ENCODE measurements around the gene SP2. TPM values are rescaled to one million over a fixed set of nuclear protein-coding genes. Genes with fewer than 3 reads are reported as not detected.

The SP2 gene
- total and polyA plus RNA-seq, 2 of the 13 experiments (the other 11 are each of a cell fraction or from before 2014, with no cell fraction given): 1.4 to 4.8 TPM

- TF ChIP-seq ZNF589 (CRISPR knock-in tag; conservative IDR thresholded peaks at IDR 0.05): peak; percentile 71; the same call in 1 of the 2 replicates
- peak; percentile 45; the same call in 1 of the 2 replicates for TF ChIP-seq ZSCAN29 (CRISPR knock-in tag; conservative IDR thresholded peaks at IDR 0.05)
- no peak for TF ChIP-seq CBFB (CRISPR knock-in tag; IDR thresholded peaks at IDR 0.05)
- no peak for TF ChIP-seq TCF12 (IDR thresholded peaks at IDR 0.05)
- 0 out of 2 replicates have a peak, but pooled peaks have one; percentile 34 for TF ChIP-seq TCF12 (CRISPR knock-in tag; IDR thresholded peaks at IDR 0.05)
- 0 out of 2 replicates have a peak, but pooled peaks have one; percentile 52 for TF ChIP-seq ZZZ3 (CRISPR knock-in tag; IDR thresholded peaks at IDR 0.05; ENCODE audit: borderline replicate concordance)
- TF ChIP-seq TAF1 (CRISPR knock-in tag; IDR thresholded peaks at IDR 0.05): no peak; the same call in 1 of the 2 replicates
- TF ChIP-seq FOSL1 (CRISPR knock-in tag; IDR thresholded peaks at IDR 0.05; ENCODE audit: borderline replicate concordance): peak; percentile 65
- TF ChIP-seq ARID5B (CRISPR knock-in tag; IDR thresholded peaks at IDR 0.05): peak; percentile 81
- TF ChIP-seq ZKSCAN8 (CRISPR knock-in tag; IDR thresholded peaks at IDR 0.05; ENCODE audit: borderline replicate concordance): peak; percentile 60
- peak; percentile 97 for TF ChIP-seq HNRNPL (IDR thresholded peaks at IDR 0.05; ENCODE audit: low read depth, low read length)
- peak; percentile 79 for TF ChIP-seq MED1 (CRISPR knock-in tag; IDR thresholded peaks at IDR 0.05)
- peak; percentile 79 for TF ChIP-seq ZNF160 (CRISPR knock-in tag; IDR thresholded peaks at IDR 0.05)
- peak; percentile 81; the same call in 1 of the 2 replicates for TF ChIP-seq AHR (CRISPR knock-in tag; IDR thresholded peaks at IDR 0.05)
- TF ChIP-seq BCL6 (CRISPR knock-in tag; IDR thresholded peaks at IDR 0.05): peak; percentile 67
- TF ChIP-seq FOXO1 (CRISPR knock-in tag; IDR thresholded peaks at IDR 0.05): 0 out of 2 replicates have a peak, but pooled peaks have one; percentile 78
- TF ChIP-seq YEATS4 (CRISPR knock-in tag; IDR thresholded peaks at IDR 0.05; ENCODE audit: borderline replicate concordance): peak; percentile 44; the same call in 1 of the 2 replicates
- 0 out of 2 replicates have a peak, but pooled peaks have one; percentile 52 for TF ChIP-seq ZNF224 (CRISPR knock-in tag; IDR thresholded peaks at IDR 0.05)
- 0 out of 2 replicates have a peak, but pooled peaks have one; percentile 60 for TF ChIP-seq JUN (CRISPR knock-in tag; IDR thresholded peaks at IDR 0.05)
- peak; percentile 55 for TF ChIP-seq DRAP1 (CRISPR knock-in tag; IDR thresholded peaks at IDR 0.05)
- no peak for TF ChIP-seq ZNF432 (CRISPR knock-in tag; IDR thresholded peaks at IDR 0.05; ENCODE audit: borderline replicate concordance)
- TF ChIP-seq ZBTB20 (CRISPR knock-in tag; IDR thresholded peaks at IDR 0.05; ENCODE audit: borderline replicate concordance, low read depth): peak; percentile 18; the same call in 1 of the 2 replicates
- TF ChIP-seq HMGXB3 (CRISPR knock-in tag; IDR thresholded peaks at IDR 0.05; ENCODE audit: borderline replicate concordance): 0 out of 2 replicates have a peak, but pooled peaks have one; percentile 33
Observed at GRCh38 chr17:47948706-47949196, 52.7 kb downstream of the SP2 start (continued).

Data from HepG2 (cell line).